Natural killer cell treated with Interleukin-12 subunit alpha and Interleukin-12 subunit beta and Interleukin-15 and Interleukin-18, amount 100 ng/mL, for 72 hours (primary cell): ENCODE data around the gene MRPS21. TPM values are rescaled to one million over a fixed set of nuclear protein-coding genes. Genes with fewer than 3 reads are reported as not detected.
A peak's percentile ranks its signal among the peaks of the same experiment; 100 is the strongest.

ENCODE experiments used
- ATAC-seq, 2 donors: fragments of 150-1000 bp; cut with Tn5 transposase in 1 of 2; sonication (Bioruptor Pico), chemical (Tn5 transposase) in 1 of 2; 2 replicates each; pipeline ENCODE4 v1.10.0; 2021
- DNase-seq: peaks from one replicate; pipeline ENCODE4 v3.0.0; 2022; ENCODE audit warnings: low spot score
- H3K27ac Mint-ChIP-seq, 2 donors: 1 replicate in 1 of 2; 2 replicates in 1 of 2; pipeline ENCODE4 v1.8.0; 2022; ENCODE audit warnings: mixed read lengths in 2 of 2, mild to moderate bottlenecking in 1 of 2, moderate library complexity in 1 of 2
- H3K27me3 Mint-ChIP-seq, 2 donors: 1 replicate in 1 of 2; 2 replicates in 1 of 2; pipeline ENCODE4 v1.8.0; 2022; ENCODE audit warnings: mixed read lengths in 2 of 2
- H3K36me3 Mint-ChIP-seq: one replicate; pipeline ENCODE4 v1.8.0; 2022; ENCODE audit warnings: mixed read lengths
- H3K4me1 Mint-ChIP-seq, 2 donors: 1 replicate in 1 of 2; 2 replicates in 1 of 2; pipeline ENCODE4 v1.8.0; 2022; ENCODE audit warnings: low read depth in 2 of 2, mixed read lengths in 2 of 2, mild to moderate bottlenecking in 1 of 2
- H3K4me3 Mint-ChIP-seq: one replicate; pipeline ENCODE4 v1.8.0; 2022; ENCODE audit warnings: mixed read lengths
- H3K9me3 Mint-ChIP-seq: 2 replicates; pipeline ENCODE4 v1.8.0; 2022; ENCODE audit warnings: mixed read lengths
- total RNA-seq, 2 donors: library from RNA; stranded (reverse); gene quantifications; one replicate each; pipeline ENCODE4 v1.2.3, GENCODE V29; 2022

Gene MRPS21
- 10 to 100 TPM; 56.5 to 63.0 TPM for total RNA-seq

DNA sequence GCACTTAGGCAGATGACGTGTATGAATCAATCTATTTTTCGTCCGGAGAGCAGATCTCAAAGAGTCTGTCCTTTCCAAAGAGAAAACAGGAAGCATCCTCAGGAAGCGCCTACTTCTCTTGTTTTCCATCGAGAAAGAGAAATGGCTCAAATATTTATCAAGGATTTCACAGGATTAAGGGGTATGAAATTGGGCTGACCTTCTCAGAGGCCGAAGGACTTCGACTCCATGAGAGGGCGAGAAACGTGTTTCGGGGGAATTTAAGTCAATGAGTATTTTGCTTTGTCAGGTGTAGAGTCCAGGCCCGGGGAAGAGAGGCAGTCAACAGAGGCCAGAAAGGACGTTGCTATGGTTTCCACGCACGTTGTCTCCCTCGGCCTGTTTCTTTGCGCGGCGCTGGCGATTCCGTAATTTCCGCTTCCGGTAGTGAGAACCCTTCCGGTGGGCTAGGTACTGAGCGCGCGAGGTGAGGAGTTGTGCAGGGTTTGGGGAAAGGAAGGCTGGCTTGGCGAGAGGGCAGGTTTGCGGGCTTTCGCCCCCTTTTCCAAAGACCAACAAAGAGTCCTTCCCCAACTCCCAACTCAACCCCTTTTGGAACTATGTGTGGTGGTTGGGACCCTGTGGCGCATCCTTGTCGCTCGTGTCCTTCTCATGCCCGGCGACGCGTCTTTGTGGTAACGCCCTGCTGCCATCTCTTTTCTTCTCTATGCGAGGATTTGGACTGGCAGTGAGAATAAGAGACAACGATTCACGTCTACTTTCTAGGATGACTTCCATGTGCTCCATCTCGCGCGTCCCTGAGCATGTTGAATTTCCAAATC is at the start of gene MRPS21:
MRPS21 (plus strand) TSS at position 429 of the 821 bp plus-strand sequence. CDS start 506 bp downstream, outside the sequence.
- peaks cover 20 to 24% of the 10 kb centered on the region in 2 donors for H3K4me1 Mint-ChIP-seq
- ATAC-seq = peak; percentile 99 to 100

DNA sequence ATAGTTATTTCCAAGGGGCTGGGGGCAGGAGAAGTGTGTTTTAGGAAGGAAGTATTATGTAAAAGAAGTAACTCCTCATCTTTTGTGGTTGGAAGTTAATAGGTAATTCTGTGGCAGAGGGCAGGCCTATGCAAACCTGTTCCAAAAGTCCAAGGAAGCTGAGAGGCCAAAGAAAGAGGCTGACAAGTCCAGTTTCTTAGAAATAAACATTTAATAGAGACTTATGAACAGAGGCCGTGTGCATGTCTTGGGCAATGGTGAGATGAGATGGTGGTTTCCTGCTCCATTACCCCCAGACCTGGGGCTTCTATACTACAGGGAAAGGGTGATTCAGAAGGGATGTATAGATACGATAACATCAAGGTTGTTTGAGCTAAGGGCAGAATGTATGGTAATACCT is 43.7 kb upstream of the MRPS21 start:
- Mint-ChIP-seq H3K4me1 (no peaks in the 10 kb centered on the region), H3K27ac (no peak overlapping the region), H3K4me3 (no peak overlapping the region), H3K36me3 (no peaks in the 10 kb centered on the region), H3K27me3 (peaks cover 0 to 4% of the 10 kb centered on the region in 2 donors), H3K9me3 (no peaks in the 10 kb centered on the region)
- DNase-seq = no peak
- ATAC-seq = no peak

More for the DNA sequence above, at the start of gene MRPS21:
- DNase-seq = peak; percentile 92
- Mint-ChIP-seq H3K9me3 (no peaks in the 10 kb centered on the region), H3K27ac (peak within 1 kb of the TSS; percentile 87 to 94), H3K27me3 (peaks cover 0 to 4% of the 10 kb centered on the region in 2 donors), H3K4me3 (peak within 1 kb of the TSS; percentile 93), H3K36me3 (peaks cover 14% of the 10 kb centered on the region)

DNA sequence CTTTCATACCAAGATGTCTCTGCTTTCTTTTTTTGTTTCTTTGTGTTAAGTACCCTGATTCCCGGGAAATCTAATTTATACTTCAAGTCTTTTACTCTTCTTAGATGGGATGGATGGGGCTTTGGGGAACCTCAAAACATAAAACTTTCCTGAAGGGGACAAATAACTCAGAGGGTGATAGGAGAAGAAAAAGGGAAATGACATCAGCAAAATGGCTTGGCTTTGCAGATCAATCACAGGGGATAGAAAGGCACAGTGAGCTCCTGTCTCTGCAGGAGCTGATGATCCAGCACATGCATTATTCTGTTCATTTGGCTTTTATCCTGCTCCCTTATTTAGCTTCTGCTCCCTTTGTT is 37.5 kb upstream of the MRPS21 start:
- H3K4me3 Mint-ChIP-seq = peak overlapping the region; percentile 76
- H3K27ac Mint-ChIP-seq = no peak overlapping the region
- H3K9me3 Mint-ChIP-seq = no peaks in the 10 kb centered on the region
- no peaks in the 10 kb centered on the region for H3K36me3 Mint-ChIP-seq
- H3K27me3 Mint-ChIP-seq = peaks cover 31 to 34% of the 10 kb centered on the region in 2 donors
- H3K4me1 Mint-ChIP-seq = peaks cover 12 to 17% of the 10 kb centered on the region in 2 donors
- ATAC-seq = no peak
- DNase-seq = no peak

DNA sequence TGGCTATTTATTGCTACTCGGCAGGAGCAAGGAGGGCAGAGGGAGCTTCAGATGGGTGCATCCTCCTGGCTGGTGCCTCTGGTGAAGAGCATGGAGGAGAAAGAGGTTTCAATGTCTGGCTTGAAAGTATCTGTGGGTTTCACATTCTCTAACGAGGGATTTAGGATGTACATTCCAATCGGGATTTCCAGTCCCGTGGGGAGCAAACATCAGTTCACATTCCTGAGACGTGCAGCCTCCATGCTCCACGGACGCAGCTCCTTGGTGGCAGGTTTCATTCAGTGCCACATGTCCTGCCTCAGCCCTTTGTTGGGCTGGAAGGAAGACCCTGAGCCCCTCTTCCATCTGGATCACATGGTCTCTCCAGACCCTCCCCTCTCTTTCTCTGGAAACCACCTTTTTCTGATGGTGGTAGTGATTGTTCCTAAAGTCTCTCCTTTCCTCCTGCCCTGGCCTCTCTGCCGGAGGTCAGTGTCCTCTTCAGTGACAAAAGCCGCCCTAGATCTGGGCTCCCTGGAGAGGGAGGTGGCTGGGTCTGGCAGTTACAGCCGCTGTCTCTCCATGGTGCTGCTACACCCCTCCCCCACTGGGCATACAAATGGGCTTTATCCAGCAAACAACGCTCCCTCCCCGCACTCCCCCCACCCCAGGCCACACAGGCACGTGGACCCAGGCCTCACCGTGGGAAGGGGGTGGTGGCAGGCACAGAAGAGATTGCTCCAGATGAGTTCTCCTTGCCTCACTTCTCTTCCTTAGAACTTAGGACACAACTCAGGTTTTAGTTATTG is 36.9 kb upstream of the MRPS21 start:
- DNase-seq = no peak
- no peak for ATAC-seq
- no peaks in the 10 kb centered on the region for H3K36me3 Mint-ChIP-seq
- H3K27ac Mint-ChIP-seq = no peak overlapping the region
- peaks cover 31 to 34% of the 10 kb centered on the region in 2 donors for H3K27me3 Mint-ChIP-seq
- peaks cover 12 to 17% of the 10 kb centered on the region in 2 donors for H3K4me1 Mint-ChIP-seq
- H3K9me3 Mint-ChIP-seq = no peaks in the 10 kb centered on the region
- no peak overlapping the region for H3K4me3 Mint-ChIP-seq

DNA sequence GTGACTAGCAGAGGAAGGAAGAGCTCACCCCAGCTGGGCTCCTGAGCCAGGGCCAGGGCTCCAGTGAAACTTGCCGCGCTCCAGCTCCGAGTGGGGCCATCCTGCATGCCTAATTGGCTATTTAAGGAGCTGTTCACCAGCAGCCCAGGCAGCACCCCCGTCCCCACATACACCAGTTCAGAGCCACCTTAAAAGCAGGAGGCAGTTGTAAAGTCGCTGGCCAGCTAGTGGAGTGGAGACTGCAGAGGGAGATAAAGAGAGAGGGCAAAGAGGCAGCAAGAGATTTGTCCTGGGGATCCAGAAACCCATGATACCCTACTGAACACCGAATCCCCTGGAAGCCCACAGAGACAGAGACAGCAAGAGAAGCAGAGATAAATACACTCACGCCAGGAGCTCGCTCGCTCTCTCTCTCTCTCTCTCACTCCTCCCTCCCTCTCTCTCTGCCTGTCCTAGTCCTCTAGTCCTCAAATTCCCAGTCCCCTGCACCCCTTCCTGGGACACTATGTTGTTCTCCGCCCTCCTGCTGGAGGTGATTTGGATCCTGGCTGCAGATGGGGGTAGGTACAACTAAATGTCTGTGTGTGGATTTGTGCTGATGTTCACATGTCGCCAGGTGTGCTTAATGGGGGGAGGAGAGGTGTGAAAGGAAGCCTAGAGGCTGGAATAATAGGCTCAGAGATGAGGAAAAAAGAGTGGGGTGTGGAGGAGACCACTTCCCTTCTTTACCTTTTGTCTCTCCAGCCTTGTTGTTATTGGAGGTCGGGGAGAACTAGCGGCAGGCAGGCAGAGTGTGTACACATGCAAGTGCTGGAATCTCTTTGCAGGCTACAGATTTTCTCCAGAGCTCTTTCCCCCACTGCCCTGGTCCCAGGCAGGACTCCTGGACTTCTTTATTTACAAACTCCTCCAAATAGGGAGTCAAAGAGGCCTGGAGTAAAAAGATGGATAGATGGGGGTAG is 35.8 kb upstream of the MRPS21 start, which contains the start of gene CA14:
CA14 (plus strand) TSS at position 151 of the 962 bp plus-strand sequence; CDS start at position 506, 355 bp downstream.
- no peaks in the 10 kb centered on the region for H3K36me3 Mint-ChIP-seq
- ATAC-seq (no peak), DNase-seq (no peak)
- H3K4me3 Mint-ChIP-seq = no peak within 1 kb of the TSS
- peaks cover 31 to 34% of the 10 kb centered on the region in 2 donors for H3K27me3 Mint-ChIP-seq
- H3K9me3 Mint-ChIP-seq = no peaks in the 10 kb centered on the region
- H3K27ac Mint-ChIP-seq = peak within 1 kb of the TSS in 1 of 2 donors; percentile 58
- peaks cover 12 to 17% of the 10 kb centered on the region in 2 donors for H3K4me1 Mint-ChIP-seq

DNA sequence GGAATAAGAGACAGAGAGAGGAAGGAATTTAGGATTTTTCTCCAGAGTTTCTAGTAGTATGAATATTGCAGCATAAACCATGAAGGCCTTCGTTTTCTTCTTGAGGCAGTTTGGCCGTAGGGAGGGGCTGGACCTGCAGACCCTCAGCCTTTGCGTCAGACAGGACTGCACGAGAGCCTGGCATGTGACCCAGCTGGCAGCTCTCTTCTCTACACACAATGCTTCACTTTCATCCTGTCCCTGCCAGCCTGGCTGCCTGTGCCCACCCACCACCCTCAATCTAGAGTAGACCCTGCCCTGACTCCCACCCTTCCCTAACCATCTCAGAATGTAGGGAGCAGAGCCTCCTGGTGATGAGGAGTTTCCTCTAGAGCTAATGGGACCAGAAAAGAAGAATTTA is 34.4 kb upstream of the MRPS21 start:
- no peak overlapping the region for H3K4me3 Mint-ChIP-seq
- ATAC-seq (no peak), DNase-seq (no peak)
- H3K27me3 Mint-ChIP-seq = peaks cover 30 to 31% of the 10 kb centered on the region in 2 donors
- no peak overlapping the region for H3K27ac Mint-ChIP-seq
- H3K9me3 Mint-ChIP-seq = no peaks in the 10 kb centered on the region
- peaks cover 12 to 17% of the 10 kb centered on the region in 2 donors for H3K4me1 Mint-ChIP-seq
- no peaks in the 10 kb centered on the region for H3K36me3 Mint-ChIP-seq

DNA sequence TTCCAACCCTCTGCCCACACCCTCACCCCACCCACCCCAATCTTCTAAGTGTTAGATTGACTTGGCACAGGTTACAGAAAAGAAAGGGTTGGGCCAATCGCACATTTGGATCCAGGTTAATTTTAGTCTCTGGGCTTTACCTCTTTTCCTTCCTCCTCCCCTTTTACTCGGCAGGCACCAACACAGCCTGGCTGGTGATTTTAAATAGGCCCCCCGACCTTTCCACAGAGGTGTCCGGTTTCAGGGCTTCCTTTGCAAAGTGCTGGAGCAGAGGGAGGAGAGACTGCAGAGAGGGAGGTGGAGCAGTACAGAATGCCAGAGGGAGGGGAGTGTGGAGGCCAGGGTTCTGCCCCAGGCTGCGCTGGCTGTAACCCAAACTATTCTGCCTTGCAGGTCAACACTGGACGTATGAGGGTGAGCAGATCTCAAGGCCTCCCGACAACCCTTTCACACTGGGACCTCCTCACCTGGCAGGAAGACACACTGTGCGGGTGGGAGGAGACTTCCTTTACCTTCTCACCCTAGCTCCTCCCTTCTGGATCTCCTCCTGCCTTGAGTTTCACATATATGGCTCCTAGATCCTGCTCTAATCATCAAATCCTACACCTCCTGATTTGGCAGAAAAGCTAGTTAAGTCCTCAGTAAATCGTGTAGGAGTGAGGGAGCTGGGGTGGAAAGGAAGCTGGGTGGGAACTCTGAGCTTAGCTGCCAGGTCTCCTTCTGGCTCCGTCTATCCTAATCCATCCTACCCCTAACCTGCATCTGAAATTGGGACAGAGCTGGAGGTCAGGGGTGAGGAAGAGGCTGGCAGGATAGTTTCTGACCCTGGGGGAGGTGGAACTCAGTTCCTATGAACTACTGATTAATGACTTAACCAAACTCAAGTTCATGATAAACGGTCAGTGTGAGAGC is 33.6 kb upstream of the MRPS21 start:
- H3K36me3 Mint-ChIP-seq = no peaks in the 10 kb centered on the region

DNA sequence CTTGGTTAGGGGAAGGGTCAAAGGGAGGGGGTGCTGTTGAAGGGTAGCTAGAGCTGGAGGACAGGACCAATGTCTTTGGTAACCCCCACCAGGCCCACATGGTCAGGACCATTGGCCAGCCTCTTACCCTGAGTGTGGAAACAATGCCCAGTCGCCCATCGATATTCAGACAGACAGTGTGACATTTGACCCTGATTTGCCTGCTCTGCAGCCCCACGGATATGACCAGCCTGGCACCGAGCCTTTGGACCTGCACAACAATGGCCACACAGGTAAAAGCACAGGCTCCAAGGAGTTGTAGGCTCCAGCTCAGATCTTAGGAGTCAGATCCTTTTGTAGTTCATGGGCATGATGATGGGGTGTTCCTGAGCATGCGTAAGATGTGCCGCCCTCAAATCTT is 32.3 kb upstream of the MRPS21 start:
- Mint-ChIP-seq H3K9me3 (no peaks in the 10 kb centered on the region), H3K27ac (no peak overlapping the region), H3K36me3 (no peaks in the 10 kb centered on the region), H3K4me1 (peaks cover 4 to 5% of the 10 kb centered on the region in 2 donors), H3K4me3 (no peak overlapping the region), H3K27me3 (peaks cover 22 to 26% of the 10 kb centered on the region in 2 donors)
- DNase-seq = no peak
- ATAC-seq = peak in 1 of 2 donors; percentile 7

More for the DNA sequence above, 33.6 kb upstream of the MRPS21 start:
- H3K4me3 Mint-ChIP-seq = no peak overlapping the region
- ATAC-seq (no peak), DNase-seq (no peak)
- no peaks in the 10 kb centered on the region for H3K9me3 Mint-ChIP-seq
- peaks cover 12 to 17% of the 10 kb centered on the region in 2 donors for H3K4me1 Mint-ChIP-seq
- H3K27me3 Mint-ChIP-seq = peaks cover 30 to 31% of the 10 kb centered on the region in 2 donors
- H3K27ac Mint-ChIP-seq = no peak overlapping the region

DNA sequence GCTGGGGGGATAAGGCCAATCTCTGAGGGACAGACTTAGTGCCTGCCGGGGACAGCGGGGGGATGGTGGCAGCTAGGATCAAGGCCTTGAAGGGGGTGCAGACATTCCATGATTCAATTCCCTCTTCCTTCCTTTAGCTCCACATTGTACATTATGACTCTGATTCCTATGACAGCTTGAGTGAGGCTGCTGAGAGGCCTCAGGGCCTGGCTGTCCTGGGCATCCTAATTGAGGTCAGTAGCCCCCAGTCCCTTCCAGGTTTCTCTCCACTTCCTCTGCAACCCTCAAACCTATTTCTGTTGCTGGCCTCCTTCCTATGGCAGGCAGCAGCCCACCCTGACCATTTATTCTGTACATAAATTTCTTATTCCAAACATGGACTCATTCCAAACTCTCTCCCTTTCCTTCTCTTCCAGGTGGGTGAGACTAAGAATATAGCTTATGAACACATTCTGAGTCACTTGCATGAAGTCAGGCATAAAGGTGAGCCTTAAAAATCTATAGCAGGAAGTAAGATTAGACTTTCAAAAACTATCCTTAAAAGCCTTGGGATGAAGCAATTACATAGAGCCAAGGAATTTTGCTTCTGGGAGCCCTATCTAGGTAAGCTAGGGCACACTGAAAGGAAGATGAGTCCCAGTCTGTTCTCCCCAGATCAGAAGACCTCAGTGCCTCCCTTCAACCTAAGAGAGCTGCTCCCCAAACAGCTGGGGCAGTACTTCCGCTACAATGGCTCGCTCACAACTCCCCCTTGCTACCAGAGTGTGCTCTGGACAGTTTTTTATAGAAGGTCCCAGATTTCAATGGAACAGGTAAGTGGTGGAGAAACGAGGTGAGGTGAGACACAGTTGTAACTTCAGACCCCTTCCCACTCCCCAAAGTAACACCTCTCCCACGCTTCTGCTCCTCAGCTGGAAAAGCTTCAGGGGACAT is 31.0 kb upstream of the MRPS21 start:
- DNase-seq = no peak
- no peak overlapping the region for H3K27ac Mint-ChIP-seq
- H3K9me3 Mint-ChIP-seq = no peaks in the 10 kb centered on the region

DNA sequence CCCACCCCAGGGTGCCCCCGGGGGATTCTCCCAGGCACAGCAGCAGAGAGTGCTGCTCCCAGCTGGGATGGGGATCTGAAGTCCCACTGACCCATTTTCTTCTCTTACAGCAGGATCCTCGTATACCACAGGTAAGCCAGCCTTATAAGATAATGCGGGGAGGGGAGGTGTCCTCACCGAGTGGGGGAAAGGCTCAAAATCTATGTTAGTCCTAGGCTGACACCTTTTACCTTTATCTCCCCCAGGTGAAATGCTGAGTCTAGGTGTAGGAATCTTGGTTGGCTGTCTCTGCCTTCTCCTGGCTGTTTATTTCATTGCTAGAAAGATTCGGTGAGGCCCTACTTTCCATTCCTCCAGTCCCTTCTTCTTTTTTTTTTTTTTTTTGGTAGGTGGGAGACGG is 30.1 kb upstream of the MRPS21 start:
- H3K4me3 Mint-ChIP-seq = no peak overlapping the region
- no peak for ATAC-seq
- H3K36me3 Mint-ChIP-seq = no peaks in the 10 kb centered on the region
- H3K9me3 Mint-ChIP-seq = no peaks in the 10 kb centered on the region
- H3K27ac Mint-ChIP-seq = no peak overlapping the region
- no peak for DNase-seq
- H3K4me1 Mint-ChIP-seq = peaks cover 17 to 20% of the 10 kb centered on the region in 2 donors
- peaks cover 7% of the 10 kb centered on the region in 2 donors for H3K27me3 Mint-ChIP-seq

More for the DNA sequence above, 31.0 kb upstream of the MRPS21 start:
- H3K27me3 Mint-ChIP-seq = peaks cover 13 to 15% of the 10 kb centered on the region in 2 donors
- no peaks in the 10 kb centered on the region for H3K36me3 Mint-ChIP-seq
- no peak for ATAC-seq
- H3K4me1 Mint-ChIP-seq = peaks cover 11 to 13% of the 10 kb centered on the region in 2 donors
- no peak overlapping the region for H3K4me3 Mint-ChIP-seq

DNA sequence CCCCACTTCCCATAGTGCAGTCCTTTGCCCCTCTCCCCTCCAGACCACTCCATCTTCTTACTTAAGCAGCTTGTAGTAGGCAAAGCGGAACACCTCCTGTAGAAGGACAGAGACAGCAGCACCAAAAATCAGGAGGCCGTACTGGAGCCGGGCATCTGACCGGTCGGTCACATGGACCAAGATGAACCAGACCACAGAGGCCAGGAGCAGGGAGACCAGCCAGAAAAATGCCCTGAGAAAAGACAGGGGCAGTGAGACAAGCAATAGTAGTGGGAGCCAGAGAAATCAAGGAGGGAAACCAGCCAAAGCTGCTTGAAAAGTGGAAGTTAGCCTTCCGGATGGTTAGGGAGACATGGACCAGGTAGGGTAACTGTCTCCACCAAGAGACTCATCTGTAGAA is 25.8 kb upstream of the MRPS21 start:
- Mint-ChIP-seq H3K4me3 (peak overlapping the region; percentile 89), H3K27me3 (no peaks in the 10 kb centered on the region), H3K27ac (peak overlapping the region; percentile 84 to 95), H3K36me3 (no peaks in the 10 kb centered on the region), H3K4me1 (peaks cover 24 to 26% of the 10 kb centered on the region in 2 donors), H3K9me3 (no peaks in the 10 kb centered on the region)
- ATAC-seq = no peak
- DNase-seq = no peak
